NK-92 (cell line): ENCODE data around the gene PPM1E.
"Not testable (repeated sequence)": the region's sequence is repeated elsewhere in the genome, so short reads cannot be mapped to it uniquely, and the experiment has no call there.

Experiments
- DNase-seq: peaks from one replicate; lab custom pipeline; 2025; ENCODE audit not compliant: unreplicated experiment; lab: John Stamatoyannopoulos, UW

Gene PPM1E

GRCh38 chr17:58837699-58838098 is 82.0 kb downstream of the PPM1E start:
- no peak for DNase-seq

- DNase-seq = no peak
Observed at GRCh38 chr17:58840820-58841612, 85.4 kb downstream of the PPM1E start.

DNA sequence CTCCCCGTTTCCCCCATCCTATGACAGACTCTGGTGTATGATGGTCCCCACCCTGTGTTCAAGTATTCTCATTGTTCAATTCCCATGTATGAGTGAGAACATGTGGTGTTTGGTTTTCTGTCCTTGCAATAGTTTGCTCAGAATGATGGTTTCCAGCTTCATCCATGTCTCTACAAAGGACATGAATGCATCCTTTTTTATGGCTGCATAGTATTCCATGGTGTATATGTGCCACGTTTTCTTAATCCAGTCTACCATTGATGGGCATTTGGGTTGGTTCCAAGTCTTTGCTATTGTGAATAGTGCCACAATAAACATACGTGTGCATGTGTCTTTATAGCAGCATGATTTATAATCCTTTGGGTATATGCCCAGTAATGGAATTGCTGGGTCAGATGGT is 90.8 kb downstream of the PPM1E start:
- not testable (repeated sequence) for DNase-seq

- not testable (repeated sequence) for DNase-seq
Observed at GRCh38 chr17:58850106-58850505, 94.5 kb downstream of the PPM1E start.

- DNase-seq = no peak
Observed at GRCh38 chr17:58865301-58865700, 109.6 kb downstream of the PPM1E start.

DNA sequence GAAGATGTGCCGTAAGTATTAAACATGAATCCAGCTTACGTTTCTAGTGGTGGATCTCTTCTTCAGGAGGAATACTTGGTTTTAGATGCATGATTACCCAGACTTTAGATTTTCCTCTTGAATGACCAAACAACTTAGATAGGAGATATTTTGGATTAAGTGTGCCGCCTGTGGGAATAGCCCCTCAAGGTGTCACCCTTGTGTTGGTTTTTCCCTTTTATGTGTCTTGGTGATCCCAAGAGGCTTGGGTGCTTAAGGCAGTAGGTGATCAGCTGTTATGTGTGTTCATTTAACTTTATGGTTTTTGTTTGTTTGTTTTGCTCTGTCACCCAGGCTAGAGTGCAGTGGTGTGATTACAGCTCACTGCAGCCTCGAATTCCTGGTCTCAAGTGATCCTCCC is 115.1 kb downstream of the PPM1E start:
- no peak for DNase-seq

DNA sequence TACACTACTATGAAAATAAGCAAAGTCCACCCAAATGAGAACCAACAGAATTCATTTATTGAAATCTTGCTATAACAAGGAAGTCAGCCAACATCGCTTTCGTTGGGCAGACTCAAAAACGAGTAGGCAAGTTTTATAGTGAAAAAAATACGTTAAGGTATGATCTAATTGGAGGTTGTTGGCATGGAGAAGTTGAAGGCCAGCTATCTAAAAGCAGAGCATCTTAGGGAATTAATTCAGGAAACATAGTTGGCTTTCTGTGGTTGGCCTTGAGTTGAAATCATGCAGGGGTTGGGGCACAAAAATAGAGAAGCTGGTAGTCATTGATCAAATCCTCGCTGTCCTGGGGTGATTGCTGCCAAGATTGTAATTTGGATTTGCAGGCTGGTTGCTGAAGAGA is 118.3 kb downstream of the PPM1E start:
- no peak for DNase-seq

- DNase-seq = no peak
Observed at GRCh38 chr17:58875261-58875660, 119.6 kb downstream of the PPM1E start.

- no peak for DNase-seq
Observed at GRCh38 chr17:58884161-58884560, 128.5 kb downstream of the PPM1E start.

- DNase-seq = no peak
Observed at GRCh38 chr17:58886514-58886913, 130.9 kb downstream of the PPM1E start.

GRCh38 chr17:58889928-58890327 is 134.3 kb downstream of the PPM1E start:
- no peak for DNase-seq

DNA sequence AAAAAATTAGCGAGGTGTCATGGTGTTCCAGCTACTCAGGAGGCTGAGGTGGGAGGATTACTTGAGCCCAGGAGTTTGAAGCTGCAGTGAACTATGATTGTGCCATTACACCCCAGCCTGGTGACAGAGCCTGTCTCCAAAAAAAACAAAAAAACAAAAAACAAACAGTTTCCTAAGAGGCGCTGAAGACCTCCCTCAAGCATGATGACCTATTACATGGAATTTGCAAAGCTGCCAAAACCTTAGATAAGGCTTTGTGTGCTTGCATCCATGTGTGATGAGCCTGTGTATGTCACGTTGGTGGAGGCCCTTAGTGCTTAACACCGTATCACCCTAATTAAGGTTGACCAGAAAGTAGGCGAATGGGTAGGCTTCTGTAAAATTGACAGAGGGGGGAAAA is 143.5 kb downstream of the PPM1E start:
- no peak for DNase-seq

GRCh38 chr17:58902322-58902721 is 146.7 kb downstream of the PPM1E start:
- no peak for DNase-seq

- no peak for DNase-seq
Observed at GRCh38 chr17:58911741-58912343, 156.2 kb downstream of the PPM1E start.

DNA sequence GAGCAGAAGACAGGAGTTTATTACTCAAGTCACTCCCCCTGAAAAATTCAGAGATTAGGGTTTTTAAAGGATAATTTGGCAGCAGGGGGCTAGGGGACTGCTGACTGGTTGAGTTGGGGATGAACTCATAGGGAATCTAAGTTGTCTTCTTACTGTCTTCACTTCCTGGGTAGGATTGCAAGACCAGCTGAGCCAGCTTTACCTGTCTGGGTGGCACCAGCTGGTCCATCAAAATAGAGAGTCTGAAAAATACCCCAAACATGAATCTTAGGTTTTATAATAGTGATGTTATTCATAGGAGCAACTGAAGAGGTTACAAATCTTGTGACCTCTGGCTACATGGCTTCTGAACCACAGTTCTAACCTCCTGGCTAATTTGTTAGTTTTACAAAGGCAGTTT is 157.9 kb downstream of the PPM1E start:
- no peak for DNase-seq

- no peak for DNase-seq
Observed at GRCh38 chr17:58913971-58914769, 158.5 kb downstream of the PPM1E start.

GRCh38 chr17:58917228-58917627 is 161.6 kb downstream of the PPM1E start:
- DNase-seq = no peak

DNA sequence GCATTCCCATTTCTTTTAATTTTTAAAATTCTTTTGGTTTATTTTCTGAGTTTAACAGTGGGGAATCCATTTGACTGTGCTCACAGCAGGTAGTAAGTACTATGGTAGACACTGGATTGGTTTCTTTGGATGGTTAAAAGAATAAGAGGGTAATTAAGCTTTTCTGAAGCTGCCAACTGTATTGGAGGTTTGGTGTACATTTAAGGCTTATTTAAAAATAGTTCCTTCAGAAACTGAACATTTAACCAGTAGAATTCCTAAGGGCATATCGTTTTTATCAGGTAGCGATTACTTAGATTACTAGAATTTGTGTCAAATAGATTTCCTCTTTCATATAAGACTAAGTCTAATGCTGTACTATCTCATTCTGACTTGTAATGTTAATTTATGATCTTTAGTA is 162.4 kb downstream of the PPM1E start:
- no peak for DNase-seq

- no peak for DNase-seq
Observed at GRCh38 chr17:58918884-58919283, 163.2 kb downstream of the PPM1E start.

DNA sequence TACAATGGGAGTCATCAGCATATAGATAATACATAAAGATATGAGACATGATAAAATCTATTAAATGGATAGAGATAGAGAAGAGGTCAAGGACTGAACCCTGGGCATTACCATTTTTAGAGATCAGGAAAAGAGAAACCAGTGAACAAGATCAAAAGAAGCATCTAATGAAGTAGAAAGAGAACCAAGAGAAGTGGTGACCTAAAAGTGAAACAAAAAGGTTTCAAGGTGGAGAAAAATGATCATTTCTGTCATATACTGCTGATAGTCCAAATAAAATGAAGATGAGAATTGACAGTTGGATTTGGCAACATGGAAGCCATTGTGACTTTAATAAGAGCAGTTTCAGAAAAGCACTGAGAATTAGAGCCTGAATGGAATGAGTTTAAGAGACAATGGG is 165.1 kb downstream of the PPM1E start:
- DNase-seq = no peak

- DNase-seq = no peak
Observed at GRCh38 chr17:58932956-58933355, 177.3 kb downstream of the PPM1E start.

- no peak for DNase-seq
Observed at GRCh38 chr17:58936295-58936694, 180.6 kb downstream of the PPM1E start.
